Measurements from ENCODE around the gene SULF2.

The SULF2 gene

GRCh38 chr20:47751449-47751848 is 33.8 kb downstream of the SULF2 start:
- Histone ChIP-seq H3K36me3 (ENCODE audit: control insufficient read depth in 2 of 2, insufficient read depth in 2 of 2, low read length in 2 of 2) (no peaks in the 10 kb centered on the region), H3K4me1 (ENCODE audit: control insufficient read depth in 2 of 2, insufficient read depth in 2 of 2, low read length in 2 of 2) (peaks cover 0 to 3% of the 10 kb centered on the region in 2 donors), H3K27ac (ENCODE audit: low read depth in 2 of 2, low read length in 2 of 2) (no peak overlapping the region), H3K27me3 (ENCODE audit: control insufficient read depth in 2 of 2, insufficient read depth in 2 of 2, low read length in 2 of 2) (no peaks in the 10 kb centered on the region), H3K4me3 (ENCODE audit: low read length in 2 of 2) (no peak overlapping the region), H3K9me3 (ENCODE audit: control insufficient read depth in 2 of 2, low read length in 2 of 2) (no peaks in the 10 kb centered on the region), H3K9ac (ENCODE audit: low read depth in 1 of 2, low read length in 2 of 2) (no peak overlapping the region)

- no peak overlapping the region for H3K27ac ChIP-seq (ENCODE audit: low read depth in 2 of 2, low read length in 2 of 2)
- H3K36me3 ChIP-seq (ENCODE audit: control insufficient read depth in 2 of 2, insufficient read depth in 2 of 2, low read length in 2 of 2) = no peaks in the 10 kb centered on the region
Observed at GRCh38 chr20:47749339-47749738, 35.9 kb downstream of the SULF2 start.

GRCh38 chr20:47748823-47749222 is 36.5 kb downstream of the SULF2 start:
- Histone ChIP-seq H3K4me1 (ENCODE audit: control insufficient read depth in 2 of 2, insufficient read depth in 2 of 2, low read length in 2 of 2) (peaks cover 0 to 3% of the 10 kb centered on the region in 2 donors), H3K9ac (ENCODE audit: low read depth in 1 of 2, low read length in 2 of 2) (no peak overlapping the region), H3K36me3 (ENCODE audit: control insufficient read depth in 2 of 2, insufficient read depth in 2 of 2, low read length in 2 of 2) (no peaks in the 10 kb centered on the region), H3K27ac (ENCODE audit: low read depth in 2 of 2, low read length in 2 of 2) (peak overlapping the region in 1 of 2 donors; percentile 6), H3K27me3 (ENCODE audit: control insufficient read depth in 2 of 2, insufficient read depth in 2 of 2, low read length in 2 of 2) (no peaks in the 10 kb centered on the region), H3K4me3 (ENCODE audit: low read length in 2 of 2) (no peak overlapping the region), H3K9me3 (ENCODE audit: control insufficient read depth in 2 of 2, low read length in 2 of 2) (no peaks in the 10 kb centered on the region)

More at GRCh38 chr20:47749339-47749738, 35.9 kb downstream of the SULF2 start:
- Histone ChIP-seq H3K27me3 (ENCODE audit: control insufficient read depth in 2 of 2, insufficient read depth in 2 of 2, low read length in 2 of 2) (no peaks in the 10 kb centered on the region), H3K9ac (ENCODE audit: low read depth in 1 of 2, low read length in 2 of 2) (no peak overlapping the region), H3K9me3 (ENCODE audit: control insufficient read depth in 2 of 2, low read length in 2 of 2) (no peaks in the 10 kb centered on the region), H3K4me1 (ENCODE audit: control insufficient read depth in 2 of 2, insufficient read depth in 2 of 2, low read length in 2 of 2) (peaks cover 0 to 3% of the 10 kb centered on the region in 2 donors), H3K4me3 (ENCODE audit: low read length in 2 of 2) (no peak overlapping the region)

GRCh38 chr20:47748069-47748468 is 37.2 kb downstream of the SULF2 start:
- H3K36me3 ChIP-seq (ENCODE audit: control insufficient read depth in 2 of 2, insufficient read depth in 2 of 2, low read length in 2 of 2) = no peaks in the 10 kb centered on the region
- H3K9ac ChIP-seq (ENCODE audit: low read depth in 1 of 2, low read length in 2 of 2) = no peak overlapping the region
- no peaks in the 10 kb centered on the region for H3K9me3 ChIP-seq (ENCODE audit: control insufficient read depth in 2 of 2, low read length in 2 of 2)
- H3K4me1 ChIP-seq (ENCODE audit: control insufficient read depth in 2 of 2, insufficient read depth in 2 of 2, low read length in 2 of 2) = peaks cover 0 to 3% of the 10 kb centered on the region in 2 donors
- no peak overlapping the region for H3K27ac ChIP-seq (ENCODE audit: low read depth in 2 of 2, low read length in 2 of 2)
- no peaks in the 10 kb centered on the region for H3K27me3 ChIP-seq (ENCODE audit: control insufficient read depth in 2 of 2, insufficient read depth in 2 of 2, low read length in 2 of 2)
- no peak overlapping the region for H3K4me3 ChIP-seq (ENCODE audit: low read length in 2 of 2)

GRCh38 chr20:47747669-47748031 is 37.6 kb downstream of the SULF2 start:
- H3K9me3 ChIP-seq (ENCODE audit: control insufficient read depth in 2 of 2, low read length in 2 of 2) = no peaks in the 10 kb centered on the region
- H3K36me3 ChIP-seq (ENCODE audit: control insufficient read depth in 2 of 2, insufficient read depth in 2 of 2, low read length in 2 of 2) = no peaks in the 10 kb centered on the region
- H3K27ac ChIP-seq (ENCODE audit: low read depth in 2 of 2, low read length in 2 of 2) = no peak overlapping the region
- H3K4me3 ChIP-seq (ENCODE audit: low read length in 2 of 2) = no peak overlapping the region
- peaks cover 0 to 3% of the 10 kb centered on the region in 2 donors for H3K4me1 ChIP-seq (ENCODE audit: control insufficient read depth in 2 of 2, insufficient read depth in 2 of 2, low read length in 2 of 2)
- H3K9ac ChIP-seq (ENCODE audit: low read depth in 1 of 2, low read length in 2 of 2) = no peak overlapping the region
- H3K27me3 ChIP-seq (ENCODE audit: control insufficient read depth in 2 of 2, insufficient read depth in 2 of 2, low read length in 2 of 2) = no peaks in the 10 kb centered on the region

- H3K36me3 ChIP-seq (ENCODE audit: control insufficient read depth in 2 of 2, insufficient read depth in 2 of 2, low read length in 2 of 2) = no peaks in the 10 kb centered on the region
- H3K27me3 ChIP-seq (ENCODE audit: control insufficient read depth in 2 of 2, insufficient read depth in 2 of 2, low read length in 2 of 2) = no peaks in the 10 kb centered on the region
- H3K9ac ChIP-seq (ENCODE audit: low read depth in 1 of 2, low read length in 2 of 2) = no peak overlapping the region
- H3K4me3 ChIP-seq (ENCODE audit: low read length in 2 of 2) = no peak overlapping the region
- H3K4me1 ChIP-seq (ENCODE audit: control insufficient read depth in 2 of 2, insufficient read depth in 2 of 2, low read length in 2 of 2) = peaks cover 0 to 3% of the 10 kb centered on the region in 2 donors
- no peaks in the 10 kb centered on the region for H3K9me3 ChIP-seq (ENCODE audit: control insufficient read depth in 2 of 2, low read length in 2 of 2)
- no peak overlapping the region for H3K27ac ChIP-seq (ENCODE audit: low read depth in 2 of 2, low read length in 2 of 2)
Observed at GRCh38 chr20:47744803-47745202, 40.5 kb downstream of the SULF2 start.

- H3K4me1 ChIP-seq (ENCODE audit: control insufficient read depth in 2 of 2, insufficient read depth in 2 of 2, low read length in 2 of 2) = no peaks in the 10 kb centered on the region
- H3K9me3 ChIP-seq (ENCODE audit: control insufficient read depth in 2 of 2, low read length in 2 of 2) = no peaks in the 10 kb centered on the region
- no peak overlapping the region for H3K27ac ChIP-seq (ENCODE audit: low read depth in 2 of 2, low read length in 2 of 2)
- no peaks in the 10 kb centered on the region for H3K27me3 ChIP-seq (ENCODE audit: control insufficient read depth in 2 of 2, insufficient read depth in 2 of 2, low read length in 2 of 2)
- no peaks in the 10 kb centered on the region for H3K36me3 ChIP-seq (ENCODE audit: control insufficient read depth in 2 of 2, insufficient read depth in 2 of 2, low read length in 2 of 2)
- H3K4me3 ChIP-seq (ENCODE audit: low read length in 2 of 2) = no peak overlapping the region
- H3K9ac ChIP-seq (ENCODE audit: low read depth in 1 of 2, low read length in 2 of 2) = no peak overlapping the region
Observed at GRCh38 chr20:47743671-47744070, 41.6 kb downstream of the SULF2 start.

GRCh38 chr20:47741669-47742608 is 43.3 kb downstream of the SULF2 start:
- Histone ChIP-seq H3K9me3 (ENCODE audit: control insufficient read depth in 2 of 2, low read length in 2 of 2) (no peaks in the 10 kb centered on the region), H3K36me3 (ENCODE audit: control insufficient read depth in 2 of 2, insufficient read depth in 2 of 2, low read length in 2 of 2) (no peaks in the 10 kb centered on the region), H3K4me3 (ENCODE audit: low read length in 2 of 2) (no peak overlapping the region), H3K27me3 (ENCODE audit: control insufficient read depth in 2 of 2, insufficient read depth in 2 of 2, low read length in 2 of 2) (no peaks in the 10 kb centered on the region), H3K9ac (ENCODE audit: low read depth in 1 of 2, low read length in 2 of 2) (no peak overlapping the region), H3K27ac (ENCODE audit: low read depth in 2 of 2, low read length in 2 of 2) (no peak overlapping the region), H3K4me1 (ENCODE audit: control insufficient read depth in 2 of 2, insufficient read depth in 2 of 2, low read length in 2 of 2) (no peaks in the 10 kb centered on the region)

GRCh38 chr20:47740862-47741184 is 44.5 kb downstream of the SULF2 start:
- no peaks in the 10 kb centered on the region for H3K9me3 ChIP-seq (ENCODE audit: control insufficient read depth in 2 of 2, low read length in 2 of 2)
- no peaks in the 10 kb centered on the region for H3K27me3 ChIP-seq (ENCODE audit: control insufficient read depth in 2 of 2, insufficient read depth in 2 of 2, low read length in 2 of 2)
- no peak overlapping the region for H3K27ac ChIP-seq (ENCODE audit: low read depth in 2 of 2, low read length in 2 of 2)
- peaks cover 0 to 2% of the 10 kb centered on the region in 2 donors for H3K36me3 ChIP-seq (ENCODE audit: control insufficient read depth in 2 of 2, insufficient read depth in 2 of 2, low read length in 2 of 2)
- no peak overlapping the region for H3K9ac ChIP-seq (ENCODE audit: low read depth in 1 of 2, low read length in 2 of 2)
- no peak overlapping the region for H3K4me3 ChIP-seq (ENCODE audit: low read length in 2 of 2)
- no peaks in the 10 kb centered on the region for H3K4me1 ChIP-seq (ENCODE audit: control insufficient read depth in 2 of 2, insufficient read depth in 2 of 2, low read length in 2 of 2)

- H3K27me3 ChIP-seq (ENCODE audit: control insufficient read depth in 2 of 2, insufficient read depth in 2 of 2, low read length in 2 of 2) = no peaks in the 10 kb centered on the region
- H3K4me3 ChIP-seq (ENCODE audit: low read length in 2 of 2) = no peak overlapping the region
- no peaks in the 10 kb centered on the region for H3K4me1 ChIP-seq (ENCODE audit: control insufficient read depth in 2 of 2, insufficient read depth in 2 of 2, low read length in 2 of 2)
- H3K9ac ChIP-seq (ENCODE audit: low read depth in 1 of 2, low read length in 2 of 2) = no peak overlapping the region
- no peak overlapping the region for H3K27ac ChIP-seq (ENCODE audit: low read depth in 2 of 2, low read length in 2 of 2)
- no peaks in the 10 kb centered on the region for H3K9me3 ChIP-seq (ENCODE audit: control insufficient read depth in 2 of 2, low read length in 2 of 2)
- peaks cover 0 to 2% of the 10 kb centered on the region in 2 donors for H3K36me3 ChIP-seq (ENCODE audit: control insufficient read depth in 2 of 2, insufficient read depth in 2 of 2, low read length in 2 of 2)
Observed at GRCh38 chr20:47740121-47740861, 45.0 kb downstream of the SULF2 start.

Data from mucosa of rectum (tissue), 2 donors.